ENCODE results near the gene RASSF8.

Gene RASSF8

GRCh38 chr12:25958428-25959070 lies at the start of gene RASSF8:
Gene RASSF8, plus strand, starts transcription at chr12:25958682. Its CDS starts 96,662 bp downstream, at chr12:26055344.
- peak; percentile 83 to 86 for ATAC-seq (replicated peaks)
- H3K4me3 Mint-ChIP-seq = peak within 1 kb of the TSS; percentile 84 to 88
- H3K27me3 Mint-ChIP-seq = peaks cover 49 to 57% of the 10 kb centered on the region in 2 donors
- no peaks in the 10 kb centered on the region for H3K36me3 Mint-ChIP-seq
- H3K27ac Mint-ChIP-seq = peak within 1 kb of the TSS; percentile 85
- DNase-seq = peak; percentile 29
- no peaks in the 10 kb centered on the region for H3K9me3 Mint-ChIP-seq
- peaks cover 9 to 23% of the 10 kb centered on the region in 2 donors for H3K4me1 Mint-ChIP-seq

- no peak for ATAC-seq (replicated peaks)
Observed at GRCh38 chr12:25914551-25914950, 43.9 kb upstream of the RASSF8 start.

GRCh38 chr12:25924491-25925001 lies 33.9 kb upstream of the RASSF8 start:
- DNase-seq = no peak
- Mint-ChIP-seq H3K4me1 (no peaks in the 10 kb centered on the region), H3K9me3 (no peaks in the 10 kb centered on the region)

More at GRCh38 chr12:25914551-25914950, 43.9 kb upstream of the RASSF8 start:
- no peaks in the 10 kb centered on the region for H3K4me1 Mint-ChIP-seq
- H3K36me3 Mint-ChIP-seq = no peaks in the 10 kb centered on the region
- H3K9me3 Mint-ChIP-seq = peaks cover 0 to 3% of the 10 kb centered on the region in 2 donors
- no peak overlapping the region for H3K27ac Mint-ChIP-seq
- DNase-seq = no peak
- H3K4me3 Mint-ChIP-seq = no peak overlapping the region
- H3K27me3 Mint-ChIP-seq = peaks cover 7 to 14% of the 10 kb centered on the region in 2 donors

GRCh38 chr12:25925064-25925463 lies 33.4 kb upstream of the RASSF8 start:
- no peak overlapping the region for H3K27ac Mint-ChIP-seq
- ATAC-seq (replicated peaks) = no peak
- no peaks in the 10 kb centered on the region for H3K4me1 Mint-ChIP-seq
- H3K36me3 Mint-ChIP-seq = no peaks in the 10 kb centered on the region
- peaks cover 0 to 4% of the 10 kb centered on the region in 2 donors for H3K27me3 Mint-ChIP-seq
- no peak for DNase-seq
- no peaks in the 10 kb centered on the region for H3K9me3 Mint-ChIP-seq
- H3K4me3 Mint-ChIP-seq = no peak overlapping the region

More at GRCh38 chr12:25924491-25925001, 33.9 kb upstream of the RASSF8 start:
- Mint-ChIP-seq H3K27ac (no peak overlapping the region), H3K36me3 (no peaks in the 10 kb centered on the region), H3K4me3 (no peak overlapping the region), H3K27me3 (peaks cover 0 to 4% of the 10 kb centered on the region in 2 donors)
- no peak for ATAC-seq (replicated peaks)

GRCh38 chr12:25926536-25926935 lies 31.9 kb upstream of the RASSF8 start:
- no peaks in the 10 kb centered on the region for H3K4me1 Mint-ChIP-seq
- no peaks in the 10 kb centered on the region for H3K9me3 Mint-ChIP-seq
- peaks cover 6 to 12% of the 10 kb centered on the region in 2 donors for H3K27me3 Mint-ChIP-seq
- no peak for ATAC-seq (replicated peaks)
- no peak overlapping the region for H3K4me3 Mint-ChIP-seq
- DNase-seq = no peak
- H3K27ac Mint-ChIP-seq = no peak overlapping the region
- H3K36me3 Mint-ChIP-seq = no peaks in the 10 kb centered on the region

GRCh38 chr12:25929142-25929541 lies 29.3 kb upstream of the RASSF8 start:
- Mint-ChIP-seq H3K27me3 (peaks cover 9 to 17% of the 10 kb centered on the region in 2 donors), H3K27ac (no peak overlapping the region), H3K4me1 (peaks cover 0 to 3% of the 10 kb centered on the region in 2 donors), H3K36me3 (no peaks in the 10 kb centered on the region), H3K4me3 (no peak overlapping the region), H3K9me3 (no peaks in the 10 kb centered on the region)
- no peak for DNase-seq
- no peak for ATAC-seq (replicated peaks)

GRCh38 chr12:25932971-25933370 lies 25.5 kb upstream of the RASSF8 start:
- H3K27me3 Mint-ChIP-seq = peaks cover 13 to 14% of the 10 kb centered on the region in 2 donors
- no peaks in the 10 kb centered on the region for H3K36me3 Mint-ChIP-seq
- DNase-seq (no peak), ATAC-seq (replicated peaks) (no peak)
- no peaks in the 10 kb centered on the region for H3K9me3 Mint-ChIP-seq
- H3K4me1 Mint-ChIP-seq = peaks cover 0 to 5% of the 10 kb centered on the region in 2 donors
- no peak overlapping the region for H3K4me3 Mint-ChIP-seq
- no peak overlapping the region for H3K27ac Mint-ChIP-seq

- H3K4me1 Mint-ChIP-seq = peaks cover 0 to 13% of the 10 kb centered on the region in 2 donors
- peaks cover 13 to 14% of the 10 kb centered on the region in 2 donors for H3K27me3 Mint-ChIP-seq
- no peak for DNase-seq
- no peaks in the 10 kb centered on the region for H3K36me3 Mint-ChIP-seq
- no peaks in the 10 kb centered on the region for H3K9me3 Mint-ChIP-seq
- no peak for ATAC-seq (replicated peaks)
- H3K27ac Mint-ChIP-seq = no peak overlapping the region
- H3K4me3 Mint-ChIP-seq = no peak overlapping the region
Observed at GRCh38 chr12:25934456-25934855, 24.0 kb upstream of the RASSF8 start.

GRCh38 chr12:25935355-25936144 lies 22.9 kb upstream of the RASSF8 start:
- Mint-ChIP-seq H3K27ac (no peak overlapping the region), H3K9me3 (no peaks in the 10 kb centered on the region), H3K36me3 (no peaks in the 10 kb centered on the region), H3K4me3 (no peak overlapping the region), H3K27me3 (peaks cover 8 to 10% of the 10 kb centered on the region in 2 donors), H3K4me1 (peaks cover 0 to 14% of the 10 kb centered on the region in 2 donors)
- ATAC-seq (replicated peaks) (no peak), DNase-seq (no peak)

GRCh38 chr12:25937096-25937495 lies 21.4 kb upstream of the RASSF8 start:
- H3K4me1 Mint-ChIP-seq = peaks cover 0 to 21% of the 10 kb centered on the region in 2 donors
- ATAC-seq (replicated peaks) (no peak), DNase-seq (no peak)
- no peak overlapping the region for H3K27ac Mint-ChIP-seq
- peaks cover 5 to 7% of the 10 kb centered on the region in 2 donors for H3K27me3 Mint-ChIP-seq
- no peaks in the 10 kb centered on the region for H3K9me3 Mint-ChIP-seq
- H3K36me3 Mint-ChIP-seq = no peaks in the 10 kb centered on the region
- H3K4me3 Mint-ChIP-seq = no peak overlapping the region

- H3K4me1 Mint-ChIP-seq = peaks cover 0 to 21% of the 10 kb centered on the region in 2 donors
- no peaks in the 10 kb centered on the region for H3K36me3 Mint-ChIP-seq
- no peak overlapping the region for H3K4me3 Mint-ChIP-seq
- DNase-seq (no peak), ATAC-seq (replicated peaks) (peak; percentile 25 to 30)
- H3K9me3 Mint-ChIP-seq = no peaks in the 10 kb centered on the region
- peaks cover 2 to 5% of the 10 kb centered on the region in 2 donors for H3K27me3 Mint-ChIP-seq
- no peak overlapping the region for H3K27ac Mint-ChIP-seq
Observed at GRCh38 chr12:25938581-25938980, 19.9 kb upstream of the RASSF8 start.

GRCh38 chr12:25939606-25940005 lies 18.9 kb upstream of the RASSF8 start:
- peaks cover 0 to 4% of the 10 kb centered on the region in 2 donors for H3K27me3 Mint-ChIP-seq
- H3K4me3 Mint-ChIP-seq = no peak overlapping the region
- H3K9me3 Mint-ChIP-seq = no peaks in the 10 kb centered on the region
- DNase-seq (no peak), ATAC-seq (replicated peaks) (no peak)
- no peak overlapping the region for H3K27ac Mint-ChIP-seq
- H3K4me1 Mint-ChIP-seq = peaks cover 0 to 16% of the 10 kb centered on the region in 2 donors
- H3K36me3 Mint-ChIP-seq = no peaks in the 10 kb centered on the region

- no peak for DNase-seq
- no peaks in the 10 kb centered on the region for H3K9me3 Mint-ChIP-seq
- H3K4me3 Mint-ChIP-seq = no peak overlapping the region
- ATAC-seq (replicated peaks) = peak; percentile 66 to 74
- peaks cover 0 to 16% of the 10 kb centered on the region in 2 donors for H3K4me1 Mint-ChIP-seq
- H3K36me3 Mint-ChIP-seq = no peaks in the 10 kb centered on the region
- no peaks in the 10 kb centered on the region for H3K27me3 Mint-ChIP-seq
- no peak overlapping the region for H3K27ac Mint-ChIP-seq
Observed at GRCh38 chr12:25940886-25941285, 17.6 kb upstream of the RASSF8 start.

- H3K27me3 Mint-ChIP-seq = no peaks in the 10 kb centered on the region
Observed at GRCh38 chr12:25942709-25943108, 15.8 kb upstream of the RASSF8 start.

More at GRCh38 chr12:25942709-25943108, 15.8 kb upstream of the RASSF8 start:
- Mint-ChIP-seq H3K27ac (no peak overlapping the region), H3K4me1 (peaks cover 0 to 16% of the 10 kb centered on the region in 2 donors), H3K4me3 (no peak overlapping the region), H3K36me3 (no peaks in the 10 kb centered on the region), H3K9me3 (no peaks in the 10 kb centered on the region)
- no peak for ATAC-seq (replicated peaks)
- no peak for DNase-seq

Data from stimulated activated naive B cell treated with anti-CD40 and anti-IgM and Interleukin-4, amounts not matched to agents 10 μg/mL and 1 μg/mL and 100 μg/mL, for 72 hours (primary cell).